ENCODE data around the gene NRXN3.

The NRXN3 gene

DNA sequence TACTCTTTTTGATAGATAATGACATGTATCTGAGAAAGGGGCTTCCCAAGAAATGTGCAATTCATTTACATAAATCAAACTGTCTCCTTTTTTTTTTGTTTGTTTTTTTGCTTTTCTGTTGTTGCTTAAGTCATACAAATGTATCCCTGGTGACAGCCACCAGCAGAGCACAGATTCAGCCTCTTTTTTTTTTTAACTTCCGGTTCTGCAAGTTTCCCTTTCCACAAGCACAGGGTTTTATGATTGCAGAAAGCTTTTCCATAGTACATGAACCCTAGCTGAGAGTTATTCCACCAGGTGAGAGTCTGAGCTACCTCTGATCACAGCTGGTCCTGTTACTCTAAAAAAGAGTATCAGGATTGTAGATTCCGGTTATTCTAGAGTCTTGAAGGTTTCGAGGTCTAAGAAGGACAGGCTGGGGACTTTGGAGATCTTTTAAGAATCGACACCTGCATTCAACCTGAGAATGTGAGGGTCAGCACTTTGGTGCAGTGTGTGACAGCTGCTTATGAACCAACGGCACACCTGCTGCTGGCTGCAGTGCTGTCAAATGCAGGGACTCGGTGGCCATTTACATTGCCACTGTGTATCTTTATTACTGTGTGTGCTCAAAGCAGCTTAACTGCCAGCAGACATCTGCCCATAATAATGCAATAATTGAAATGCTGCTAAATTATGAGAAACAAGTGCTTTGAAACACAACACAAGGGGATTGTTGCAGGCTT lies 551.7 kb downstream of the NRXN3 start:
- Histone ChIP-seq H3K9ac (ENCODE audit: low read length in 5 of 5) (no peak overlapping the region), H3K4me3 (ENCODE audit: low read depth in 1 of 5, low read length in 5 of 5) (no peak overlapping the region), H3K36me3 (ENCODE audit: control insufficient read depth in 5 of 5, insufficient read depth in 5 of 5, low read length in 5 of 5) (no peaks in the 10 kb centered on the region), H3K27me3 (ENCODE audit: control insufficient read depth in 5 of 5, insufficient read depth in 4 of 5, low read length in 5 of 5) (no peaks in the 10 kb centered on the region), H3K27ac (ENCODE audit: low read depth, low read length) (no peak overlapping the region), H3K9me3 (ENCODE audit: control insufficient read depth in 5 of 5, low read length in 5 of 5) (no peaks in the 10 kb centered on the region), H3K4me1 (ENCODE audit: control insufficient read depth in 5 of 5, insufficient read depth in 5 of 5, low read length in 5 of 5) (no peaks in the 10 kb centered on the region)

- no peaks in the 10 kb centered on the region for H3K27me3 ChIP-seq (ENCODE audit: control insufficient read depth in 5 of 5, insufficient read depth in 4 of 5, low read length in 5 of 5)
- no peak overlapping the region for H3K27ac ChIP-seq (ENCODE audit: low read depth, low read length)
- no peak overlapping the region for H3K4me3 ChIP-seq (ENCODE audit: low read depth in 1 of 5, low read length in 5 of 5)
- H3K4me1 ChIP-seq (ENCODE audit: control insufficient read depth in 5 of 5, insufficient read depth in 5 of 5, low read length in 5 of 5), result no peaks in the 10 kb centered on the region
- no peaks in the 10 kb centered on the region for H3K9me3 ChIP-seq (ENCODE audit: control insufficient read depth in 5 of 5, low read length in 5 of 5)
- no peaks in the 10 kb centered on the region for H3K36me3 ChIP-seq (ENCODE audit: control insufficient read depth in 5 of 5, insufficient read depth in 5 of 5, low read length in 5 of 5)
- no peak overlapping the region for H3K9ac ChIP-seq (ENCODE audit: low read length in 5 of 5)
Observed at GRCh38 chr14:78725086-78725485, 554.9 kb downstream of the NRXN3 start.

- no peaks in the 10 kb centered on the region for H3K36me3 ChIP-seq (ENCODE audit: control insufficient read depth in 5 of 5, insufficient read depth in 5 of 5, low read length in 5 of 5)
Observed at GRCh38 chr14:78737116-78737515, 566.9 kb downstream of the NRXN3 start.

DNA sequence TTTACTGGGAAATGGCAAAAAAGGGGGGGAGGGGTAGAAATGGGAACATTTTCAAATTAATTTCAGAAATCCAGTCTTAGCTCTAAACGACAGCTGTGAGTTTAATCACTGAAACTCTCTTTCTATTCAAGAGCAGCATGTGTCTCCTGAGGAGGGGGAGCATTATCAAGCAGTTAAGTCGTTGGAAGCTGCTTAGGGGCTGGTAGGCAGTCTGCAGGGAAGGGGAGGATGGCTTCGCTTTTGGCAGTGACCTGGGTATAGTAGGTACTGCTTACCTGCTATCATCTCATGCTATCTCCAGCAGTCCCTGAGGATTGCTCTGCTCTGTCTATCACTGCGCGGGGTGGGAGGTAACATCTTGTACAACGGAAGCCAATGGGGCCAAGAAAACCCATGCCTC lies 567.4 kb downstream of the NRXN3 start:
- Histone ChIP-seq H3K4me1 (ENCODE audit: control insufficient read depth in 5 of 5, insufficient read depth in 5 of 5, low read length in 5 of 5) (no peaks in the 10 kb centered on the region), H3K36me3 (ENCODE audit: control insufficient read depth in 5 of 5, insufficient read depth in 5 of 5, low read length in 5 of 5) (no peaks in the 10 kb centered on the region), H3K27ac (ENCODE audit: low read depth, low read length) (no peak overlapping the region)

More at GRCh38 chr14:78737116-78737515, 566.9 kb downstream of the NRXN3 start:
- Histone ChIP-seq H3K9ac (ENCODE audit: low read length in 5 of 5) (no peak overlapping the region), H3K4me1 (ENCODE audit: control insufficient read depth in 5 of 5, insufficient read depth in 5 of 5, low read length in 5 of 5) (no peaks in the 10 kb centered on the region), H3K27ac (ENCODE audit: low read depth, low read length) (no peak overlapping the region), H3K4me3 (ENCODE audit: low read depth in 1 of 5, low read length in 5 of 5) (no peak overlapping the region), H3K27me3 (ENCODE audit: control insufficient read depth in 5 of 5, insufficient read depth in 4 of 5, low read length in 5 of 5) (peaks cover 0 to 2% (median 0%) of the 10 kb centered on the region in 5 donors), H3K9me3 (ENCODE audit: control insufficient read depth in 5 of 5, low read length in 5 of 5) (no peaks in the 10 kb centered on the region)

DNA sequence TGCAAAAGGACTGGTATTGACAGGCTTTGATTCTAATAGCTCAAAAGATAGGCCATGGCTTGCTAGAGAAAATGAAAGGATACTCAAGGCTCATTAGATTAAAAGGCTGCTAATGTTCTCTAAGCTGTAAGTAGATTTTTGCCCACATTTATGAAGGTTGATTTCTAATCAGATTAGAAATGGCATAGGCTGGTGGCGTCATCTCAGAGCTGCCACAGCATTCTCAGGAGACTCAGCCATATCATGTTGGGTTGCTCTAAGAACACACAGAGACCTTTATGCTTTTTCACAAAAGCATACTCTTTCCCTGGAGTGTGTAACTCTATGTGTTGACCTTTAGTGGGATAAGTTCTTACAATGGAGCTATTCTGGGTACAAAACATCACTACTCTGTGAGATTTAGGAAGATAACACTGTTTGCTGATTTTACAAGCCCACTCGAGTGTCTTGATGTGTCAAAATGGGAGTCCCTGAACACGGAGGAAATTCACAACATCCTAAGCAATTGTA lies 576.0 kb downstream of the NRXN3 start:
- Histone ChIP-seq H3K9me3 (ENCODE audit: control insufficient read depth in 5 of 5, low read length in 5 of 5) (no peaks in the 10 kb centered on the region), H3K27ac (ENCODE audit: low read depth, low read length) (no peak overlapping the region), H3K4me3 (ENCODE audit: low read depth in 1 of 5, low read length in 5 of 5) (no peak overlapping the region), H3K27me3 (ENCODE audit: control insufficient read depth in 5 of 5, insufficient read depth in 4 of 5, low read length in 5 of 5) (no peaks in the 10 kb centered on the region), H3K9ac (ENCODE audit: low read length in 5 of 5) (no peak overlapping the region), H3K4me1 (ENCODE audit: control insufficient read depth in 5 of 5, insufficient read depth in 5 of 5, low read length in 5 of 5) (no peaks in the 10 kb centered on the region), H3K36me3 (ENCODE audit: control insufficient read depth in 5 of 5, insufficient read depth in 5 of 5, low read length in 5 of 5) (no peaks in the 10 kb centered on the region)

More for the DNA sequence above, 567.4 kb downstream of the NRXN3 start:
- Histone ChIP-seq H3K9ac (ENCODE audit: low read length in 5 of 5) (no peak overlapping the region), H3K4me3 (ENCODE audit: low read depth in 1 of 5, low read length in 5 of 5) (no peak overlapping the region), H3K27me3 (ENCODE audit: control insufficient read depth in 5 of 5, insufficient read depth in 4 of 5, low read length in 5 of 5) (no peaks in the 10 kb centered on the region), H3K9me3 (ENCODE audit: control insufficient read depth in 5 of 5, low read length in 5 of 5) (no peaks in the 10 kb centered on the region)

GRCh38 chr14:78747813-78748212 lies 577.6 kb downstream of the NRXN3 start:
- no peak overlapping the region for H3K27ac ChIP-seq (ENCODE audit: low read depth, low read length)
- peaks cover 0 to 3% (median 0%) of the 10 kb centered on the region in 5 donors for H3K27me3 ChIP-seq (ENCODE audit: control insufficient read depth in 5 of 5, insufficient read depth in 4 of 5, low read length in 5 of 5)
- H3K4me1 ChIP-seq (ENCODE audit: control insufficient read depth in 5 of 5, insufficient read depth in 5 of 5, low read length in 5 of 5), result no peaks in the 10 kb centered on the region
- no peak overlapping the region for H3K9ac ChIP-seq (ENCODE audit: low read length in 5 of 5)
- no peaks in the 10 kb centered on the region for H3K9me3 ChIP-seq (ENCODE audit: control insufficient read depth in 5 of 5, low read length in 5 of 5)
- no peaks in the 10 kb centered on the region for H3K36me3 ChIP-seq (ENCODE audit: control insufficient read depth in 5 of 5, insufficient read depth in 5 of 5, low read length in 5 of 5)
- H3K4me3 ChIP-seq (ENCODE audit: low read depth in 1 of 5, low read length in 5 of 5), result no peak overlapping the region

DNA sequence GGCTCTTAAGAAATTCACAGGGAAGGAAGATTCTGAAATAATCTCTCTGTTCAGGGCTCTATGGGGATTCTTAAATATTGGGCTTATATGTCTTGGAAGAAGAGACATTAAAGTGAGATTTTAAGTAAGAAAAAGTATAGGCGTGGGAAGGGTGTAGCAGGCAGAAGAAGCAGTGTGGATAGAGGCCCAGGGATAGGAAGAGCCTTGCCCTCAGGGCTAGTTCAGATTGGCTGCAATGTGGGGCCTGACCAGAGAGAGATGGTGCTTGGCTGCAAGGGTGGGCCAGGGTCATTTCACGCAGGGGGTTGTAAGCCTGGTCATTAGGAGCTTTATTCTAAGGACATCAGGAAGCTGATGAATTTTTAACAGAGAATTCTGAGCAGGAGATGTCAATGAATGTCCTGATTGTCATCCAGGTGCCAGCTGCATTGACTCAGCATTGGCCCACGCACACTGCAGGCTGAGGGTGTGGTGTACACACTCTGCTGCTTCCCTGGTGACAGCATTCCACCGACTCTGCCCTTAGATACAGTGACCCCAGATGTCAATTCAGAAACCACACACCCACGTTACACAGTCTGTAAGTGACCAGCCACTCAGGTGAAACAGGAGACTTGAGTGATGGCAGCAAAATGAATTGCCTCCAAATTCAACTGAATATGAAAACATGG lies 582.5 kb downstream of the NRXN3 start:
- H3K9me3 ChIP-seq (ENCODE audit: control insufficient read depth in 5 of 5, low read length in 5 of 5), result no peaks in the 10 kb centered on the region
- no peak overlapping the region for H3K9ac ChIP-seq (ENCODE audit: low read length in 5 of 5)
- H3K27me3 ChIP-seq (ENCODE audit: control insufficient read depth in 5 of 5, insufficient read depth in 4 of 5, low read length in 5 of 5), result peaks cover 0 to 3% (median 0%) of the 10 kb centered on the region in 5 donors
- H3K36me3 ChIP-seq (ENCODE audit: control insufficient read depth in 5 of 5, insufficient read depth in 5 of 5, low read length in 5 of 5), result no peaks in the 10 kb centered on the region
- no peak overlapping the region for H3K27ac ChIP-seq (ENCODE audit: low read depth, low read length)
- no peak overlapping the region for H3K4me3 ChIP-seq (ENCODE audit: low read depth in 1 of 5, low read length in 5 of 5)
- H3K4me1 ChIP-seq (ENCODE audit: control insufficient read depth in 5 of 5, insufficient read depth in 5 of 5, low read length in 5 of 5), result no peaks in the 10 kb centered on the region

- Histone ChIP-seq H3K4me3 (ENCODE audit: low read depth in 1 of 5, low read length in 5 of 5) (no peak overlapping the region), H3K27ac (ENCODE audit: low read depth, low read length) (no peak overlapping the region), H3K4me1 (ENCODE audit: control insufficient read depth in 5 of 5, insufficient read depth in 5 of 5, low read length in 5 of 5) (no peaks in the 10 kb centered on the region), H3K9me3 (ENCODE audit: control insufficient read depth in 5 of 5, low read length in 5 of 5) (no peaks in the 10 kb centered on the region), H3K36me3 (ENCODE audit: control insufficient read depth in 5 of 5, insufficient read depth in 5 of 5, low read length in 5 of 5) (no peaks in the 10 kb centered on the region), H3K27me3 (ENCODE audit: control insufficient read depth in 5 of 5, insufficient read depth in 4 of 5, low read length in 5 of 5) (peaks cover 0 to 3% (median 0%) of the 10 kb centered on the region in 5 donors), H3K9ac (ENCODE audit: low read length in 5 of 5) (no peak overlapping the region)
Observed at GRCh38 chr14:78754059-78754458, 583.9 kb downstream of the NRXN3 start.

- Histone ChIP-seq H3K4me1 (ENCODE audit: control insufficient read depth in 5 of 5, insufficient read depth in 5 of 5, low read length in 5 of 5) (no peaks in the 10 kb centered on the region), H3K36me3 (ENCODE audit: control insufficient read depth in 5 of 5, insufficient read depth in 5 of 5, low read length in 5 of 5) (no peaks in the 10 kb centered on the region), H3K9ac (ENCODE audit: low read length in 5 of 5) (no peak overlapping the region), H3K27me3 (ENCODE audit: control insufficient read depth in 5 of 5, insufficient read depth in 4 of 5, low read length in 5 of 5) (no peaks in the 10 kb centered on the region), H3K4me3 (ENCODE audit: low read depth in 1 of 5, low read length in 5 of 5) (no peak overlapping the region), H3K9me3 (ENCODE audit: control insufficient read depth in 5 of 5, low read length in 5 of 5) (no peaks in the 10 kb centered on the region), H3K27ac (ENCODE audit: low read depth, low read length) (no peak overlapping the region)
Observed at GRCh38 chr14:78758333-78758732, 588.2 kb downstream of the NRXN3 start.

GRCh38 chr14:78762331-78762730 lies 592.2 kb downstream of the NRXN3 start:
- no peaks in the 10 kb centered on the region for H3K9me3 ChIP-seq (ENCODE audit: control insufficient read depth in 5 of 5, low read length in 5 of 5)
- H3K36me3 ChIP-seq (ENCODE audit: control insufficient read depth in 5 of 5, insufficient read depth in 5 of 5, low read length in 5 of 5), result no peaks in the 10 kb centered on the region
- no peak overlapping the region for H3K9ac ChIP-seq (ENCODE audit: low read length in 5 of 5)
- no peaks in the 10 kb centered on the region for H3K4me1 ChIP-seq (ENCODE audit: control insufficient read depth in 5 of 5, insufficient read depth in 5 of 5, low read length in 5 of 5)
- H3K27me3 ChIP-seq (ENCODE audit: control insufficient read depth in 5 of 5, insufficient read depth in 4 of 5, low read length in 5 of 5), result peaks cover 0 to 5% (median 2%) of the 10 kb centered on the region in 5 donors
- no peak overlapping the region for H3K27ac ChIP-seq (ENCODE audit: low read depth, low read length)
- no peak overlapping the region for H3K4me3 ChIP-seq (ENCODE audit: low read depth in 1 of 5, low read length in 5 of 5)
